ENCODE results near the gene RARA.

GRCh38 chr17:40297511-40297910 is 11.5 kb upstream of the RARA start:
- TF ChIP-seq ZNF274 (IDR thresholded peaks at IDR 0.05; ENCODE audit: low read depth, low read length) (no peak), YY1 (IDR thresholded peaks at IDR 0.05; ENCODE audit: insufficient read depth, insufficient read length) (no peak)
